GM12875 (cell line): Measurements from ENCODE around the gene ABHD16B.

Source experiments
- H3K4me3 ChIP-seq: one replicate; pipeline ENCODE4 v1.5.1; 2011; ENCODE audit warnings: low read depth, low read length, control low read depth
- CTCF ChIP-seq: IDR thresholded peaks from 2 replicates; pipeline ENCODE4 v1.5.1; 2011; ENCODE audit warnings: low read depth, mild to moderate bottlenecking, control low read depth, inconsistent platforms, low read length, moderate library complexity, borderline replicate concordance; ENCODE audit not compliant: insufficient read depth

ABHD16B gene

GRCh38 chr20:63835021-63835858, 26.1 kb upstream of the ABHD16B start:
- no peak overlapping the region for H3K4me3 ChIP-seq
- TF ChIP-seq CTCF = no peak

- TF ChIP-seq CTCF = no peak
- no peak overlapping the region for H3K4me3 ChIP-seq
Measured at GRCh38 chr20:63836458-63837344, 24.6 kb upstream of the ABHD16B start.

DNA sequence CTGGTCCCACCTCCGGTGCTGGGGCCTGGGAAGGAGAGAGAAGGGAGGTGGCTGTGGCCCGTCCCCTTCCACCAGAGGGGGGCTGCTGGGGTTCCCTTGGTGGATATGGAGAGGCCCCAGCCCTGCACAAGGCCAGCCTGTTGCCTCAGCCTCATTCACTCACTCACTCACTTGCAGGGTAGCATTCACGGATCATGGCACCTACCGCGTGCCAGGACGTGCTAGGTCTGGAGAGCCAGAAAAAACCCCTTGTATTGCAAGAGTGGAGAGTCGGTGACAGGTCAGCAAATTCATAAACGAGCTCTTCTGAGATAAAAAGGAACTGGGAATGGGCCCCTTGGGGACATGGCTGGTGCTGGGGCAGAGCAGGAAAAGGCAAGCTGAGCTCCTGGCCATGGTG, 23.8 kb upstream of the ABHD16B start:
- TF ChIP-seq CTCF = no peak

DNA sequence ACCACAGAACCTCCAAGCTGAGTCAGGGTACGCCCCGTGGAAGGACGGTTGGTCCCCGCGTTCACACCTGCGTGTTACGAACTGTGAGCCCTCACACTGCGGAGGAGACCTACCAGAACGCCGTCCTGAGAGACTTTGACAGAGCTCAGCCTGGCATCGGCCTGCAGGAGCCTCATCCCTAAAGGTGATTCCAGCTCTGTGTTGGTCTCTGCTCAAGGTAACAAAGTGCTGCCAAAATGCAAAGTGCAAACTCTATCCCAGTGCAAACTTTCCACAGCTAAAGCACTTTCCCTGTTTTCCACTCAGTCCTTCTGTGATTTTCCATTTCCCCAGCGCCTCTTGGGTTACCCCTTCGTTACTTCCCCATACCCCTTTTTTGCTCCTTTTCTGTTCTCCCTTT, 21.7 kb upstream of the ABHD16B start:
- no peak for TF ChIP-seq CTCF
- no peak overlapping the region for H3K4me3 ChIP-seq

More for the DNA sequence above, 23.8 kb upstream of the ABHD16B start:
- no peak overlapping the region for H3K4me3 ChIP-seq

- no peak for TF ChIP-seq CTCF
- no peak overlapping the region for H3K4me3 ChIP-seq
Measured at GRCh38 chr20:63840405-63840828, 20.9 kb upstream of the ABHD16B start.

- no peak overlapping the region for H3K4me3 ChIP-seq
- no peak for TF ChIP-seq CTCF
Measured at GRCh38 chr20:63842258-63842657, 19.0 kb upstream of the ABHD16B start.

DNA sequence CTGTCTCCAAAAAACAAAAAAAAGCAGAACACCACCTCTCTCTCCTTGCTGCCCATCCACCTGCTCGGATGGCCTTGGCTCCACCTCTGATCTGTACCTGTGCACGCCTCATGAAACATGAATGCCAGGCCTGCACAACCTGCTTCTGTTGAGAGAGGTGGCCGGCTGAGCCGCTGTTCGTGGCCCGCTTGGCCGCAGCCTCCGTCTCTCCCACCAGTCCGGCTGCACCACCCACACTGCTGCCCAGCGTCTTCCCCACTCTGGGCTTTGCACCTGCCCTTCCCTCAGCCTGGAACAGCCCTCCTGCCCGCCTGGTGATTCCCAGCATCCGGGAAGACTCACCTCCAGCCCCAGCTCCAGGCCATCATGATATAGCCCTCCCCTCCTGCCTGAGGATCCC, 18.1 kb upstream of the ABHD16B start:
- TF ChIP-seq CTCF = no peak
- H3K4me3 ChIP-seq = no peak overlapping the region
